Measurements from ENCODE around the gene CBR1.
"Not testable (repeated sequence)": the region's sequence is repeated elsewhere in the genome, so short reads cannot be mapped to it uniquely, and the experiment has no call there.

Gene CBR1

GRCh38 chr21:36079671-36080070 is 9.8 kb downstream of the CBR1 start:
- DNase-seq (ENCODE audit: low spot score) = no peak

GRCh38 chr21:36080386-36080785 is 10.6 kb downstream of the CBR1 start:
- DNase-seq (ENCODE audit: low spot score) = no peak

- no peak for DNase-seq (ENCODE audit: low spot score)
Measured at GRCh38 chr21:36082237-36082664, 12.4 kb downstream of the CBR1 start.

DNA sequence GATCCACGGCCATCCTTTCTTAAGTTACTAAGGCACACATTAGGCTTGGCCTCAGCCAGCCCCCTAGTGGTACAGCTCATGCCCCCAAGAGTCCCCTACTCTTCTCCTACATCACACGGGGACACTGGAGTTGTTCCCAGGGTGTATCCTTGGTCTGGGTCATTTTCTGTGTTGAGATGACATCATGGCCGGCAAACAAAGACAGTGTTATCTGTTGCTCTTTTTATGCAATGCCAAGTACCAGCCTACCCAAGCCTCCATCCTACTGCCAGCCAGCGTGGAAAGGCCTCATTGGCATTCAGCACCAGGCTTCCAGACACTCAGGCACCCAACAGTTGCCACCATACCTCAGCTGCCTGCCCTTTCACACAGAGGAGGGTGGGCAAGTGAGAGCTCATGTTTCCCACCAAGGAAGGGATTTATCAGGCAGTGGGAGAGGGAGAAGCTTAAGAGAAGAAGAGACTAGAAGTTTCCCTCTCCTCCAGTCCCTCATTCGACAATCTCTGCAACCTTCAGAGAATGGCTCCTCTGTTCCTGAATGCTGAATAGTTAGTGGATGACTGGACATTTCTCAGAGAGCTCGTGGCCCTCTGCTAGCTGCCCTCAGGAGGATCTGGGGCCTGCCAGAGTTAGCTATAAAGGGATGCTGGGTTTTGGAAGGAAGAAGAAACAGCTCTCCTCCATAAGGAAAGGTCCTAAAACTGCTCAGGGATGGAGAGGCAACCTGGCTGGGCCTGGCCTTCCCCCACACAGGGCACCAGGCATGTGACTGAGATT is 17.7 kb downstream of the CBR1 start:
- DNase-seq (ENCODE audit: low spot score) = no peak

- no peak for DNase-seq (ENCODE audit: low spot score)
Measured at GRCh38 chr21:36089946-36090345, 20.1 kb downstream of the CBR1 start.

- no peak for DNase-seq (ENCODE audit: low spot score)
Measured at GRCh38 chr21:36092681-36093080, 22.9 kb downstream of the CBR1 start.

DNA sequence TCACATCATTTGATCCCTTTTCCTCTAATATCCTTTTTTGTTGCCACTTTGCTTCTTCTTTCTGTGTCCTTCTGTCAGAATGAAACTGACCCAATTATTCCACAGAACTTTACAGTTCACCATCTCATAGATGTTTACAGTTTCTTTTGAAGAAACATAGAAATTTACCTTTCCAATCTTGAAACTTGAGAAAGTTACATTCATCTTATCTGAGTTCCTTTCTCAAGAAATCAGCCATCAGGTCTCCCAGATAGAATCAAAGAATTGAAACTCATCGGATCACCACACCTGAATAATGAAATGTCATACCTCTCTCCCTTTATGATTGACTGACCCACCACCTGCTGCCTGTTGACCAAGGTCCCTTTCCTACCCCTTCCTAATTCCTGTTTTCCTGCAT is 23.7 kb downstream of the CBR1 start:
- no peak for DNase-seq (ENCODE audit: low spot score)

GRCh38 chr21:36096398-36097290 is 26.8 kb downstream of the CBR1 start:
- no peak for DNase-seq (ENCODE audit: low spot score)

GRCh38 chr21:36097427-36098181 is 27.8 kb downstream of the CBR1 start:
- DNase-seq (ENCODE audit: low spot score) = no peak

- DNase-seq (ENCODE audit: low spot score) = no peak
Measured at GRCh38 chr21:36098182-36098532, 28.3 kb downstream of the CBR1 start.

- DNase-seq (ENCODE audit: low spot score) = no peak
Measured at GRCh38 chr21:36099000-36099399, 29.2 kb downstream of the CBR1 start.

- DNase-seq (ENCODE audit: low spot score) = not testable (repeated sequence)
Measured at GRCh38 chr21:36099695-36100211, 29.9 kb downstream of the CBR1 start.

DNA sequence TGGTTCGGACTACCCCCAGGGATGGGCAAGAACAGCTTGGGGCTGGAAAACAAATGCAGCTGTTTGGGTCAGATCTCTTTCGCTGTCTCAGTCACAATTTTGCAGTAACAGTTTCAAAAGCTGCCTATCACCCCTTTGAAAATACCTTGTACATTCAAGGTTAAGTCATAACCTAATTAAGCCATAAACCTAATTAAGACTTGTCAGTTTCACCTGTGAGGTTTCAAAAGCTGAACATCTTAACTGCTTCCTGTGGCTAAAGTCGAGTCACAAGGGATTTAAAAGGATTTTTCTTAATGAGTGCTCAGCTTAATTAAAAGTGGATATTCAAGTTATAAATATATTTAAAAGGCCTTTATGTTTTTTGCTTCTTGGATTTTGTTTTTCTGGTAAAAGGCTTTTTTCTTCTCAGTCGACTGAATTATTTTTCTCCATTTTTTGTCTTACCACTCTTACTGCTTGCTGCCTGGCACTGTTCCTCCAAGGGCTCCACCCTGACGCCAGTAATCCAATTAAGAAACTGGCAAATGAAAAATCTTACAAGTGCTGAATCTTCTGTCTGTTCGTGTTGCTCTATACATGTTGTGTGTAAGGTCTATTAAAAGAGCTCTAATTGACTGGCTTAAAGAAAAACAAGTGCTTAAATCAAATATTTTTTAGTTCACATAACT is 31.3 kb downstream of the CBR1 start:
- no peak for DNase-seq (ENCODE audit: low spot score)

GRCh38 chr21:36103434-36103833 is 33.6 kb downstream of the CBR1 start:
- DNase-seq (ENCODE audit: low spot score) = no peak

DNA sequence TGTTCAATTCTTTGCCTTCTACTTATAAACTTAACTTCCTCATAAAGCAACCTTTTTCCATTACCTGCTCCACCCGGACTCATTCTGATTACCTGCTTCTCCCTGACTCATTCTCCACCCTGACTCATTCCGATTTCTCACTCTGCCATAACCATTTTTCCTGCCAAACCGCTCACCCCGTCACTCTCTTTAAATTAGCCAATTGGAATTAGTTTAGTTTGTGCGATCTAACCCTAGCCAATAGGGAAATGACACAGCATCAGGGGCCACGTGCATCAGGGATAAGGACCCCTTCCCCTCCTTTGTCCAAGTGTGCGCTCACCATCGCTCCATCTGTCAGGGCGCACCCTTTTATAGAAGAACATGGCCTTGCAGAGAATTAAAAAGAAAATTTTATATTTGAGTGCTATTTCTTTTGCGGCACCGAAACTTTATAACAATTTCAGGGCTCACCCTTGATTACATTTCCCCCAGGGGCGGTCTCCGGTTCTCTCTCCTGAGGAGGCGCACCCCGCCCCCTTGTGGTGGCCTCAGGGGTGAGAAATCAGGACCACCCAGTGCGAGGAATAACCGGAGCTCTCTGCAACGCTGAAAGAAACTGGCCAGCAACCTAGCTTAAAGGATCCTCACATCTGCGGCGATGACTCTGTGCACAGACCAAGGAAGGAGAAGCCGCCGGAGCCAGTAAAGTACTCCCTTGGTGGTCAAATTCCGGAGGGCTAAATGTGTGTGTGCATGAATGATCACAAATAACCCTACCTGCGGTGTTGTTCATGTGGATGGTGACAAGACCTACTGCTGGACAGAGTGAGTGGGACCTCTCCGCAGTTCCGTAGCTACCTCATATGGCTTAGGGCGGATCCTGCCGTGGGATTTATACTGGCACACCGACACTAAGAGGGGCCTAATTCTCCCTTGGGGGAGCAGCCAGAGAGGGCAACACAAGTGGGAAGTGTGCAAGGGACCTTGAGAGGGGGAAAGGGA is 34.8 kb downstream of the CBR1 start:
- peak; percentile 22 for DNase-seq (ENCODE audit: low spot score)

GRCh38 chr21:36105327-36105842 is 35.6 kb downstream of the CBR1 start:
- no peak for DNase-seq (ENCODE audit: low spot score)

GRCh38 chr21:36109868-36110267 is 40.0 kb downstream of the CBR1 start:
- no peak for DNase-seq (ENCODE audit: low spot score)

DNA sequence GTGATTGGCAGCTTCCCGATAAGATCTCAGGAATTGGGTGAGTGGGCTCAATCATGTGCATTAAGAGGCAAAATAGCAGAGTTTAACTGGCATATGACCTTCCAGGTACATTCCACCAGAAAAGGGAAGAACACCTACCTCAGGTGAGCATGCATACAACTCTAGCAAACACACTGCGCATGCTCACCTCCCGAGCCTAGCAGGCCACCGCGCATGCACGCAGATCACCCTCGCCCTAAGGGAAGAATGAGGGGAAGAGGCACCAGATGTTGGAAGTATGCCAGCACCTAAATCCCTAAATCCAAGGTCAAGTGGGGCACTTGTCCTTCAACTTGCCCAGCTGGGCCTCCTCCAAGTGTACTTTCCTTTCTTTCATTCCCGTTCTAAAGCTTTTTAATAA is 41.4 kb downstream of the CBR1 start:
- no peak for DNase-seq (ENCODE audit: low spot score)

GRCh38 chr21:36113647-36114428 is 44.0 kb downstream of the CBR1 start:
- peak; percentile 74 for DNase-seq (ENCODE audit: low spot score)
